CD4-positive, alpha-beta memory T cell (primary cell): ENCODE results near the gene TTC12. TPM values are rescaled to one million over a fixed set of nuclear protein-coding genes. Genes with fewer than 3 reads are reported as not detected.

ENCODE experiments used
- CTCF ChIA-PET: fragments of 350-600 bp; sonication (Branson Sonifier 250); formaldehyde crosslinking; loops from one replicate; lab custom pipeline; 2021; ENCODE audit warnings: inconsistent platforms; ENCODE audit not compliant: partially characterized antibody; lab: Charles Lee
- POLR2A ChIA-PET: fragments of 350-600 bp; sonication (Branson Sonifier 250); formaldehyde crosslinking; loops from one replicate; lab custom pipeline; 2021; ENCODE audit not compliant: partially characterized antibody; lab: Charles Lee
- DNase-seq, 5 donors: peaks; one replicate each; pipeline versions ENCODE4 v3.0.0 to v3.0.0-alpha.2; 2020 to 2022; ENCODE audit warnings: mixed read lengths in 1 of 5
- H3K27ac ChIP-seq: one replicate; pipeline ENCODE4 v1.7.0; 2013; ENCODE audit warnings: low read depth, low read length
- H3K27me3 ChIP-seq: 2 replicates; pipeline ENCODE4 v1.7.0; 2013; ENCODE audit warnings: mild to moderate bottlenecking, low read length, moderate library complexity; ENCODE audit not compliant: insufficient read depth
- H3K36me3 ChIP-seq: 2 replicates; pipeline ENCODE4 v1.7.0; 2013; ENCODE audit warnings: mild to moderate bottlenecking, low read length, moderate library complexity; ENCODE audit not compliant: insufficient read depth
- H3K4me1 ChIP-seq: 2 replicates; pipeline ENCODE4 v1.7.0; 2013; ENCODE audit warnings: mild to moderate bottlenecking, low read length, moderate library complexity; ENCODE audit not compliant: insufficient read depth
- H3K4me3 ChIP-seq, 2 donors: one replicate each; pipeline ENCODE4 v1.7.0; 2013; ENCODE audit warnings: low read length in 2 of 2, mild to moderate bottlenecking in 1 of 2
- H3K9me3 ChIP-seq, 2 donors: one replicate each; pipeline ENCODE4 v1.7.0; 2013; ENCODE audit warnings: low read length in 2 of 2, control low read depth in 1 of 2; ENCODE audit not compliant: control insufficient read depth in 1 of 2
- H3K27ac Mint-ChIP-seq, 7 donors: one replicate each; pipeline ENCODE4 v1.8.0; 2020 to 2021; ENCODE audit warnings: mixed read lengths in 7 of 7, mild to moderate bottlenecking in 6 of 7, inconsistent platforms in 3 of 7, moderate library complexity in 3 of 7
- H3K27me3 Mint-ChIP-seq, 2 donors: one replicate each; pipeline ENCODE4 v1.8.0; 2020 to 2021; ENCODE audit warnings: mixed read lengths in 2 of 2
- H3K36me3 Mint-ChIP-seq, 2 donors: one replicate each; pipeline ENCODE4 v1.8.0; 2020 to 2021; ENCODE audit warnings: mixed read lengths in 2 of 2, inconsistent platforms in 1 of 2, mild to moderate bottlenecking in 1 of 2
- H3K4me1 Mint-ChIP-seq, 4 donors: one replicate each; pipeline ENCODE4 v1.8.0; 2020 to 2021; ENCODE audit warnings: mixed read lengths in 4 of 4, mild to moderate bottlenecking in 1 of 4
- H3K4me3 Mint-ChIP-seq, 8 donors: one replicate each; pipeline ENCODE4 v1.8.0; 2020 to 2021; ENCODE audit warnings: mixed read lengths in 8 of 8, mild to moderate bottlenecking in 7 of 8, moderate library complexity in 6 of 8, inconsistent platforms in 3 of 8
- H3K9me3 Mint-ChIP-seq, 8 donors: one replicate each; pipeline ENCODE4 v1.8.0; 2020 to 2021; ENCODE audit warnings: mixed read lengths in 8 of 8, mild to moderate bottlenecking in 5 of 8, inconsistent platforms in 3 of 8, moderate library complexity in 1 of 8
- intact Hi-C: fragments of 100-400 bp; cut with micrococcal nuclease; formaldehyde crosslinking; loops from one replicate; pipeline ENCODE4 v1.15.1; 2023
- polyA plus RNA-seq, 2 donors: library from polyadenylated mRNA; unstranded; fragments of 300-500 nt; fragmentation: Illumina TruSeq; gene quantifications; one replicate each; pipeline ENCODE4 v1.2.3, GENCODE V29; 2021
- total RNA-seq, 2 experiments: library from RNA; stranded (reverse); gene quantifications; one replicate each; pipeline ENCODE4 v1.2.3, GENCODE V29; 2021

TTC12 gene
- total and polyA plus RNA-seq, 4 experiments from 2014 or later, result 6.9 to 75.1 (median 39.8) TPM

GRCh38 chr11:113382121-113382520 lies 67.7 kb downstream of the TTC12 start:
- ChIA-PET CTCF (no interaction called here), POLR2A (no interaction called here)
- H3K4me3 Mint-ChIP-seq, result no peak overlapping the region
- Histone ChIP-seq H3K36me3 (no peaks in the 10 kb centered on the region), H3K27me3 (no peaks in the 10 kb centered on the region), H3K4me1 (no peaks in the 10 kb centered on the region), H3K4me3 (no peak overlapping the region), H3K9me3 (no peaks in the 10 kb centered on the region), H3K27ac (no peak overlapping the region)
- intact Hi-C loops, result no loop called here
- no peak overlapping the region for H3K27ac Mint-ChIP-seq
- no peaks in the 10 kb centered on the region for H3K4me1 Mint-ChIP-seq
- DNase-seq, result no peak
- peaks cover 4% of the 10 kb centered on the region in 2 donors for H3K27me3 Mint-ChIP-seq
- peaks cover 8 to 56% of the 10 kb centered on the region in 2 donors for H3K36me3 Mint-ChIP-seq
- no peaks in the 10 kb centered on the region for H3K9me3 Mint-ChIP-seq

- Histone ChIP-seq H3K4me1 (no peaks in the 10 kb centered on the region), H3K9me3 (no peaks in the 10 kb centered on the region), H3K4me3 (no peak overlapping the region), H3K27ac (no peak overlapping the region), H3K36me3 (no peaks in the 10 kb centered on the region), H3K27me3 (peaks cover 3% of the 10 kb centered on the region)
- Mint-ChIP-seq H3K4me1 (no peaks in the 10 kb centered on the region), H3K9me3 (no peaks in the 10 kb centered on the region), H3K4me3 (no peak overlapping the region), H3K27me3 (peaks cover 5% of the 10 kb centered on the region in 2 donors), H3K36me3 (peaks cover 6 to 38% of the 10 kb centered on the region in 2 donors), H3K27ac (no peak overlapping the region)
- intact Hi-C loops, result no loop called here
- DNase-seq, result no peak
- ChIA-PET CTCF (no interaction called here), POLR2A (no interaction called here)
Measured at GRCh38 chr11:113384551-113384950, 70.2 kb downstream of the TTC12 start.

- POLR2A ChIA-PET, result no interaction called here
Measured at GRCh38 chr11:113385749-113386148, 71.4 kb downstream of the TTC12 start.

GRCh38 chr11:113386866-113387265 lies 72.5 kb downstream of the TTC12 start:
- H3K36me3 ChIP-seq, result no peaks in the 10 kb centered on the region

More at GRCh38 chr11:113385749-113386148, 71.4 kb downstream of the TTC12 start:
- intact Hi-C loops, result no loop called here
- Histone ChIP-seq H3K27ac (no peak overlapping the region), H3K36me3 (no peaks in the 10 kb centered on the region), H3K9me3 (no peaks in the 10 kb centered on the region), H3K27me3 (peaks cover 3% of the 10 kb centered on the region), H3K4me3 (no peak overlapping the region), H3K4me1 (no peaks in the 10 kb centered on the region)
- no peak overlapping the region for H3K27ac Mint-ChIP-seq
- no peaks in the 10 kb centered on the region for H3K9me3 Mint-ChIP-seq
- no peak overlapping the region for H3K4me3 Mint-ChIP-seq
- peaks cover 5% of the 10 kb centered on the region in 2 donors for H3K27me3 Mint-ChIP-seq
- no peaks in the 10 kb centered on the region for H3K4me1 Mint-ChIP-seq
- no peak for DNase-seq
- peaks cover 0 to 26% of the 10 kb centered on the region in 2 donors for H3K36me3 Mint-ChIP-seq
- CTCF ChIA-PET, result no interaction called here

GRCh38 chr11:113387605-113388211 lies 73.3 kb downstream of the TTC12 start, which contains the start of gene ANKK1:
Gene ANKK1, plus strand, starts transcription at chr11:113387779. Its CDS starts 106 bp downstream, at chr11:113387885.
- Histone ChIP-seq H3K4me1 (no peaks in the 10 kb centered on the region), H3K27me3 (peaks cover 3% of the 10 kb centered on the region), H3K9me3 (no peaks in the 10 kb centered on the region), H3K4me3 (no peak within 1 kb of the TSS), H3K36me3 (no peaks in the 10 kb centered on the region), H3K27ac (no peak within 1 kb of the TSS)
- Mint-ChIP-seq H3K27me3 (peaks cover 5% of the 10 kb centered on the region in 2 donors), H3K4me3 (no peak within 1 kb of the TSS), H3K9me3 (no peaks in the 10 kb centered on the region), H3K27ac (peak within 1 kb of the TSS in 1 of 7 donors; percentile 50), H3K4me1 (no peaks in the 10 kb centered on the region), H3K36me3 (peaks cover 0 to 25% of the 10 kb centered on the region in 2 donors)
- DNase-seq, result no peak
- ChIA-PET POLR2A (no interaction called here), CTCF (no interaction called here)
- intact Hi-C loops, result no loop called here

More at GRCh38 chr11:113386866-113387265, 72.5 kb downstream of the TTC12 start:
- Histone ChIP-seq H3K4me3 (no peak overlapping the region), H3K27me3 (peaks cover 3% of the 10 kb centered on the region), H3K27ac (no peak overlapping the region), H3K9me3 (no peaks in the 10 kb centered on the region), H3K4me1 (no peaks in the 10 kb centered on the region)
- intact Hi-C loops, result no loop called here
- CTCF ChIA-PET, result no interaction called here
- Mint-ChIP-seq H3K4me3 (no peak overlapping the region), H3K9me3 (no peaks in the 10 kb centered on the region), H3K27me3 (peaks cover 5% of the 10 kb centered on the region in 2 donors), H3K36me3 (peaks cover 0 to 26% of the 10 kb centered on the region in 2 donors), H3K4me1 (no peaks in the 10 kb centered on the region), H3K27ac (no peak overlapping the region)
- POLR2A ChIA-PET, result no interaction called here
- DNase-seq, result no peak

GRCh38 chr11:113389272-113389671 lies 74.9 kb downstream of the TTC12 start:
- Mint-ChIP-seq H3K4me1 (no peaks in the 10 kb centered on the region), H3K4me3 (no peak overlapping the region), H3K36me3 (peaks cover 0 to 15% of the 10 kb centered on the region in 2 donors), H3K27ac (no peak overlapping the region), H3K27me3 (peaks cover 5% of the 10 kb centered on the region in 2 donors), H3K9me3 (no peaks in the 10 kb centered on the region)
- DNase-seq, result no peak
- H3K4me1 ChIP-seq, result no peaks in the 10 kb centered on the region
- no peak overlapping the region for H3K27ac ChIP-seq
- ChIA-PET POLR2A (no interaction called here), CTCF (no interaction called here)
- peaks cover 3% of the 10 kb centered on the region for H3K27me3 ChIP-seq
- intact Hi-C loops, result no loop called here
- H3K36me3 ChIP-seq, result no peaks in the 10 kb centered on the region
- no peak overlapping the region for H3K4me3 ChIP-seq
- no peaks in the 10 kb centered on the region for H3K9me3 ChIP-seq

- H3K9me3 ChIP-seq, result no peaks in the 10 kb centered on the region
- Mint-ChIP-seq H3K9me3 (no peaks in the 10 kb centered on the region), H3K36me3 (no peaks in the 10 kb centered on the region), H3K27ac (no peak overlapping the region), H3K27me3 (no peaks in the 10 kb centered on the region), H3K4me3 (no peak overlapping the region), H3K4me1 (no peaks in the 10 kb centered on the region)
- DNase-seq, result no peak
- CTCF ChIA-PET, result no interaction called here
- intact Hi-C loops, result no loop called here
- H3K4me1 ChIP-seq, result no peaks in the 10 kb centered on the region
- H3K27ac ChIP-seq, result no peak overlapping the region
- POLR2A ChIA-PET, result no interaction called here
- peaks cover 3% of the 10 kb centered on the region for H3K27me3 ChIP-seq
- H3K36me3 ChIP-seq, result no peaks in the 10 kb centered on the region
- H3K4me3 ChIP-seq, result no peak overlapping the region
Measured at GRCh38 chr11:113392236-113392921, 78.0 kb downstream of the TTC12 start.
